Immature natural killer cell (primary cell): ENCODE data around the gene ADGRD1. TPM values are rescaled to one million over a fixed set of nuclear protein-coding genes. Genes with fewer than 3 reads are reported as not detected.

Source experiments
- DNase-seq, 3 donors: peaks; one replicate each; pipeline ENCODE4 v3.0.0; 2022; ENCODE audit warnings: mixed read lengths in 1 of 3
- H3K27ac Mint-ChIP-seq, 6 donors: one replicate each; pipeline ENCODE4 v1.8.0; 2020; ENCODE audit warnings: mixed read lengths in 6 of 6, mild to moderate bottlenecking in 5 of 6, inconsistent platforms in 4 of 6, moderate library complexity in 3 of 6
- H3K27me3 Mint-ChIP-seq, 3 donors: one replicate each; pipeline ENCODE4 v1.8.0; 2020 to 2021; ENCODE audit warnings: low read depth in 3 of 3, mild to moderate bottlenecking in 3 of 3, mixed read lengths in 3 of 3, moderate library complexity in 3 of 3, inconsistent platforms in 1 of 3
- H3K36me3 Mint-ChIP-seq, 3 donors: one replicate each; pipeline ENCODE4 v1.8.0; 2020; ENCODE audit warnings: mixed read lengths in 3 of 3, inconsistent platforms in 2 of 3, mild to moderate bottlenecking in 2 of 3
- H3K4me1 Mint-ChIP-seq, 2 donors: one replicate each; pipeline ENCODE4 v1.8.0; 2020; ENCODE audit warnings: inconsistent platforms in 2 of 2, mild to moderate bottlenecking in 2 of 2, mixed read lengths in 2 of 2, moderate library complexity in 1 of 2
- H3K4me3 Mint-ChIP-seq, 5 donors: one replicate each; pipeline ENCODE4 v1.8.0; 2020; ENCODE audit warnings: mild to moderate bottlenecking in 5 of 5, mixed read lengths in 5 of 5, inconsistent platforms in 3 of 5, moderate library complexity in 3 of 5
- H3K9me3 Mint-ChIP-seq, 6 donors: one replicate each; pipeline ENCODE4 v1.8.0; 2020; ENCODE audit warnings: mild to moderate bottlenecking in 6 of 6, mixed read lengths in 6 of 6, inconsistent platforms in 4 of 6, moderate library complexity in 3 of 6
- polyA plus RNA-seq, 3 donors: library from polyadenylated mRNA; unstranded; fragments of 300-500 nt; fragmentation: Illumina TruSeq; gene quantifications; one replicate each; pipeline ENCODE4 v1.2.3, GENCODE V29; 2021

Gene ADGRD1
- polyA plus RNA-seq, 3 donors from 2014 or later, result not detected

DNA sequence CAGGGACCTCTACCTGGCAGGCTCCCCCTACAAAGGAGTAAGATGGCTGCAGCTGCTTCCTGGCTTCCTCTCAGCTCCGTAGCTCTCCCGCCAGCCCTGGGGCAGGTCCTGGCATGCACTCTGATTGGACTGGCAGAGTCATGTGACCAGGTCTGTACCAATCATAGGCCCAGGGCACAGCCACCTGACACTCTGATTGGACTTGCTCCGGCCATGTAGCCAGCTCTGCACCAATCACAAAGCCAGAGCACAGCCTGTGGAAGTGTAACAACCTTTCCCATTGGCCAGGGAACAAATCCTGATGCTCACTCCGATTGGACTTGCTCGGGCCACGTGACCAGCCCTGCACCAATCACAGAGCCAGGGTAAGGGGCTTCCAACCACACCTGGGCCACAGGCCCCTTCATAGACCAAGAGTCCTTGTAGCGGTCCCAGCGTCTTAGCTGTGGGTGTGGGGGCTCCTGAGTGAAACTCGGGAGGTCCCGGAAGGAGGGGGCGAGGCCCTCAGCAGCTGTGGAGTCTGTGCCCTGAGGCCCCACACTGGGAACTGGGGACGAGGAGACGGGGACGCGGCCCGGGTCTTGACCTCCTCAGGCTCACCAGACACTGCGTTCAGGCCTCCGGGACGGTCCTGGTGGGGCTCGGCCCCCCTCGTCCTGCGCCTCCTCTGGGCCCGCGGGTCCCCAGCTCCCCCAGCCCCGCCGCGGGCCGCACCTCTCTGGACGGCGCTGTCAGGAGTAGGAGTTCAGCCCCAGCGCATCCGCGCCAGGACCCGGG lies 210.6 kb downstream of the ADGRD1 start:
- no peak for DNase-seq
- no peaks in the 10 kb centered on the region for H3K9me3 Mint-ChIP-seq
- H3K27me3 Mint-ChIP-seq, result peaks cover 0 to 4% (median 2%) of the 10 kb centered on the region in 3 donors
- no peaks in the 10 kb centered on the region for H3K36me3 Mint-ChIP-seq
- no peak overlapping the region for H3K27ac Mint-ChIP-seq
- no peak overlapping the region for H3K4me3 Mint-ChIP-seq
- no peaks in the 10 kb centered on the region for H3K4me1 Mint-ChIP-seq

- Mint-ChIP-seq H3K27me3 (peaks cover 0 to 4% (median 2%) of the 10 kb centered on the region in 3 donors), H3K9me3 (no peaks in the 10 kb centered on the region), H3K4me3 (no peak overlapping the region), H3K4me1 (no peaks in the 10 kb centered on the region), H3K36me3 (no peaks in the 10 kb centered on the region), H3K27ac (no peak overlapping the region)
- no peak for DNase-seq
These were observed 213.0 kb downstream of the ADGRD1 start for GRCh38 chr12:131166717-131167116.

DNA sequence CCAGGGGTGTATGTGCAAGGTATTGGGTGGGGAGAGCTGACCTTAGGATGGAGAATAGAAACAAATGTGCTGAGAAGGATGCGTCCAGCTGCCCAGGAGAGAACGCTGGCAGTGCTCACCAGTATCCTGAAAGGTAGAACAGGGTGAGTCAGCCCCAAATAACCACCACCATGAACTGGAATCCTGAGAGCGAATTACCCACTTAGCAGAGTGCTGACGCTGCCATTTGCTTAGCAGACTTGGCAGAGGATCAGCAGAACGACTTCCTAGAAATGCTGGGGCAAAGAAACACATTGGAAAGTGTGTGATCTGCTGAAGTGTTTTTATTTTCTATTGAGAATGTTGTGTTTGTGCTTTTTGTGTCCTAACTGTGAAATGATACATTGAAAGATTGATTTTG lies 213.6 kb downstream of the ADGRD1 start:
- Mint-ChIP-seq H3K27me3 (peaks cover 0 to 4% (median 2%) of the 10 kb centered on the region in 3 donors), H3K9me3 (no peaks in the 10 kb centered on the region), H3K27ac (no peak overlapping the region), H3K36me3 (no peaks in the 10 kb centered on the region), H3K4me1 (no peaks in the 10 kb centered on the region), H3K4me3 (no peak overlapping the region)
- DNase-seq, result no peak

GRCh38 chr12:131171029-131171428 lies 217.3 kb downstream of the ADGRD1 start:
- peaks cover 0 to 6% (median 2%) of the 10 kb centered on the region in 3 donors for H3K27me3 Mint-ChIP-seq
- no peak overlapping the region for H3K27ac Mint-ChIP-seq
- H3K36me3 Mint-ChIP-seq, result peaks cover 0 to 7% (median 6%) of the 10 kb centered on the region in 3 donors
- no peak for DNase-seq
- peaks cover 7 to 18% (median 15%) of the 10 kb centered on the region in 6 donors for H3K9me3 Mint-ChIP-seq
- H3K4me1 Mint-ChIP-seq, result no peaks in the 10 kb centered on the region
- no peak overlapping the region for H3K4me3 Mint-ChIP-seq

- Mint-ChIP-seq H3K27ac (no peak overlapping the region), H3K4me3 (no peak overlapping the region), H3K4me1 (no peaks in the 10 kb centered on the region), H3K36me3 (peaks cover 0 to 7% (median 6%) of the 10 kb centered on the region in 3 donors), H3K27me3 (peaks cover 0 to 9% (median 0%) of the 10 kb centered on the region in 3 donors), H3K9me3 (peaks cover 7 to 25% (median 18%) of the 10 kb centered on the region in 6 donors)
- no peak for DNase-seq
These were observed 221.2 kb downstream of the ADGRD1 start for GRCh38 chr12:131174901-131175300.

- Mint-ChIP-seq H3K4me1 (no peaks in the 10 kb centered on the region), H3K9me3 (peaks cover 7 to 25% (median 18%) of the 10 kb centered on the region in 6 donors), H3K27me3 (peaks cover 0 to 9% (median 3%) of the 10 kb centered on the region in 3 donors), H3K36me3 (peaks cover 0 to 7% (median 6%) of the 10 kb centered on the region in 3 donors), H3K27ac (no peak overlapping the region), H3K4me3 (no peak overlapping the region)
- no peak for DNase-seq
These were observed 222.6 kb downstream of the ADGRD1 start for GRCh38 chr12:131176266-131176665.

DNA sequence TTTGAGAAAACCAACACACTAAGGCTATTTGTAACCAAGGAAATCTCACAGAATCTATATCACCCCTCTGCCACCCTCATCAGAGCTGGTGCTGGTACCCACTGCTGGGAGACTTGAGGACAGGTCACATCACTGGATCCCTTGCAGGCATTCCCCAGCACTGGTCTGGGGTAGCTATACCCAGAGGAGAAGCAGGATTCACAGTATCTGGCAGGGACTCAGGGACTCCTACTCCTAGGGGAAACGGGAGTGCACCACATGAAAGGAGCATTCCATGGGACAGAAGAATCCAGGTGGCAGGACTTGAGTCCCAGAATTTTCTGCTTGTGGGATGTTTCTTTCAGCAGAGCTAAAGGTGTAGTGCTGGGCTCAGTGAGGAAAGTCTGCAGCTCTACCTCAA lies 223.2 kb downstream of the ADGRD1 start:
- Mint-ChIP-seq H3K9me3 (peaks cover 7 to 25% (median 18%) of the 10 kb centered on the region in 6 donors), H3K27ac (no peak overlapping the region)

DNA sequence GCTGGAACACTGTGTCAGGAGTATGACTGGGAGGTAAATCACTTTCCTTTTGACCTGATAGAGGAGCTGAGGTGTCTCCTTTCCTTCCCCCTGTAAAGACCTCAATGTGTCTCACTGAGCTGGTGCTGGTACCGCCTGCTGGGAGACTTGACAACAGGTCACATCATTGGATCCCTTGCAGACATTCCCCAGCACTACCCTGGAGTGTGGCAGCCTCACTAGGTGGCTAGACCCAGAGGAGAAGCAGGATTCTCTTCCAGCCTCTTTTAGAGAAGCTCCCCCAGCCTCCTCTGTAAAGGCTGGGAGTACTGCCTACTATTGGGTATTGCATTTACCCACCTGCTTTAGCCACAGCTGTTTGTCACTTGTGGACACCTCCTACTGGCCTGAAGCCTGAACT lies 223.9 kb downstream of the ADGRD1 start:
- H3K27me3 Mint-ChIP-seq, result peaks cover 0 to 9% (median 3%) of the 10 kb centered on the region in 3 donors
- H3K4me3 Mint-ChIP-seq, result no peak overlapping the region
- peaks cover 0 to 7% (median 6%) of the 10 kb centered on the region in 3 donors for H3K36me3 Mint-ChIP-seq
- DNase-seq, result no peak
- H3K9me3 Mint-ChIP-seq, result peaks cover 7 to 25% (median 18%) of the 10 kb centered on the region in 6 donors
- H3K27ac Mint-ChIP-seq, result no peak overlapping the region
- H3K4me1 Mint-ChIP-seq, result no peaks in the 10 kb centered on the region

More for the DNA sequence above, 223.2 kb downstream of the ADGRD1 start:
- Mint-ChIP-seq H3K4me1 (no peaks in the 10 kb centered on the region), H3K36me3 (peaks cover 0 to 7% (median 6%) of the 10 kb centered on the region in 3 donors), H3K4me3 (no peak overlapping the region), H3K27me3 (peaks cover 0 to 9% (median 3%) of the 10 kb centered on the region in 3 donors)
- DNase-seq, result no peak

DNA sequence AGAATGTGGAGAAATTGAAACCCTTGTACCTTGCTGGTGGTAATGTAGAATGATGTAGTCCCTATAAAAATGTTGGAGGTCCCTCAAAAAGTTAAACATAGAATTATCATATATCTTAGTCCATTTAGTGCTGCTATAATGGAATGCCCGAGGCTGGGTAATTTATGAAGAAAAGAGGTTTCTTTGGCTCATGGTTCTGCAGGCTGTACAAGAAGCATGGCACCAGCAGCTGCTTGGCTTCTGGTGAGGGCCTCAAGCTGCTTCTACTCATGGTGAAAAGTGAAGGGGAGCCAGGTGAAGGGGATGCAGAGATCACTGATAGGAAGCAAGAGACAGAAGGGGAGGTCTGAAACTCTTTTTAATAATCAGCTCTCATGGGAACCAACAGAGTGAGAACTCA lies 233.9 kb downstream of the ADGRD1 start:
- Mint-ChIP-seq H3K36me3 (no peaks in the 10 kb centered on the region), H3K4me3 (no peak overlapping the region), H3K9me3 (peaks cover 0 to 4% (median 0%) of the 10 kb centered on the region in 6 donors), H3K27me3 (peaks cover 0 to 5% (median 2%) of the 10 kb centered on the region in 3 donors), H3K4me1 (no peaks in the 10 kb centered on the region), H3K27ac (no peak overlapping the region)
- no peak for DNase-seq

- peaks cover 0 to 4% (median 0%) of the 10 kb centered on the region in 6 donors for H3K9me3 Mint-ChIP-seq
- no peak overlapping the region for H3K4me3 Mint-ChIP-seq
- no peaks in the 10 kb centered on the region for H3K36me3 Mint-ChIP-seq
- no peak overlapping the region for H3K27ac Mint-ChIP-seq
- no peak for DNase-seq
- H3K4me1 Mint-ChIP-seq, result no peaks in the 10 kb centered on the region
- peaks cover 0 to 5% (median 2%) of the 10 kb centered on the region in 3 donors for H3K27me3 Mint-ChIP-seq
These were observed 234.7 kb downstream of the ADGRD1 start for GRCh38 chr12:131188131-131189050.

- Mint-ChIP-seq H3K4me3 (no peak overlapping the region), H3K4me1 (no peaks in the 10 kb centered on the region)
These were observed 236.1 kb downstream of the ADGRD1 start for GRCh38 chr12:131189781-131190180.

GRCh38 chr12:131190965-131191364 lies 237.3 kb downstream of the ADGRD1 start:
- H3K4me1 Mint-ChIP-seq, result no peaks in the 10 kb centered on the region
- no peak for DNase-seq
- H3K9me3 Mint-ChIP-seq, result peaks cover 0 to 2% (median 0%) of the 10 kb centered on the region in 6 donors
- no peak overlapping the region for H3K27ac Mint-ChIP-seq
- H3K27me3 Mint-ChIP-seq, result peaks cover 0 to 5% (median 0%) of the 10 kb centered on the region in 3 donors
- H3K36me3 Mint-ChIP-seq, result no peaks in the 10 kb centered on the region
- H3K4me3 Mint-ChIP-seq, result no peak overlapping the region

More at GRCh38 chr12:131189781-131190180, 236.1 kb downstream of the ADGRD1 start:
- Mint-ChIP-seq H3K36me3 (no peaks in the 10 kb centered on the region), H3K9me3 (peaks cover 0 to 2% (median 0%) of the 10 kb centered on the region in 6 donors), H3K27ac (no peak overlapping the region), H3K27me3 (peaks cover 0 to 5% (median 0%) of the 10 kb centered on the region in 3 donors)
- DNase-seq, result no peak
